Activated CD4-positive, alpha-beta T cell treated with anti-CD3 and anti-CD28 coated beads for 24 hours (primary cell): ENCODE data around the gene MLLT10.

Experiments used
- DNase-seq, 2 donors: peaks; one replicate each; pipeline ENCODE4 v3.0.0-alpha.2; 2020; ENCODE audit warnings: low read depth in 2 of 2

The MLLT10 gene

GRCh38 chr10:21769041-21769440 lies 235.0 kb downstream of the MLLT10 start:
- no peak for DNase-seq

DNA sequence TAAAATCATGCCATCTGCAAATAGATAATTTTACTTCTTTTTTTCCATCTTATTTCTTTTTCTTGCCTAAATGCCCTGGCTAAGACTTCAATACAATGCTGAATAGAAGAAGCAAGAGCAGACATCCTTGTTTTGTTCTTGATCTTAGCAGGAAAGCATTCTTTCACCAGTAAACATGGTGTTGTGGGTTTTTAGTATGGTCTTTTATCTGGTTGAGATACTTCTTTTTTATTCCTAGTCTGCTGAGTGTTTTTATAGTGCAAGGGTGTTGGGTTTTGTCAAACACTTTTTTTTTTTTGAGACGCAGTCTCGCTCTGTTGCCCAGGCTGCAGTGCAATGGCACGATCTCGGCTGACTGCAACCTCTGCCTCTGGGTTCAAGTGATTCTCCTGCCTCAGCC lies 237.2 kb downstream of the MLLT10 start:
- DNase-seq, result no peak

- DNase-seq, result no peak
These were observed 242.9 kb downstream of the MLLT10 start for GRCh38 chr10:21776883-21777282.

DNA sequence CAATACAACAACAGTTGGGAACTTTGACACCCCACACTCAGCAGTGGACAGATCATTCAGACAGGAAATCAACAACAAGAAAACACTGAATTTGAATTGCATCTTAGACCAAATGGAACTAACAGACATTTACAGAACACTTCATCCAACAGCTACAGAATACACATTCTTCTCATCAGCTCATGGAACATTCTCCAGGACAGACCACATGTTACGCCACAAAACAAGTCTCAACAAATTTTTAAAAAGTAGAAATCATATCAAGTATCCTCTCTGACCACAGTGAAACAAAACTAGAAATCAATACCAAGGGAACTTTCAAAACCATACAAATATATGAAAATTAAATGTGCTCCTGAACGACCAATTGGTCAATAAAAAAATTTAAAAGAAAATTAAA lies 257.2 kb downstream of the MLLT10 start:
- no peak for DNase-seq
